ENCODE results near the gene GAS6. TPM values are rescaled to one million over a fixed set of nuclear protein-coding genes. Genes with fewer than 3 reads are reported as not detected.

The GAS6 gene
- polyA plus RNA-seq, 1 donor from 2014 or later = 52.4 TPM

- H3K36me3 ChIP-seq (ENCODE audit: insufficient read depth, low read length) = no peaks in the 10 kb centered on the region
- no peak overlapping the region for H3K4me2 ChIP-seq (ENCODE audit: low read length)
- no peak overlapping the region for H3K9ac ChIP-seq (ENCODE audit: low read length)
- no peaks in the 10 kb centered on the region for H3F3A ChIP-seq (ENCODE audit: insufficient read depth, low read length, poor library complexity, severe bottlenecking)
- H3K9me2 ChIP-seq (ENCODE audit: insufficient read depth, low read length) = no peaks in the 10 kb centered on the region
- no peaks in the 10 kb centered on the region for H3K27me3 ChIP-seq (ENCODE audit: insufficient read depth, low read depth, low read length)
- H3K27ac ChIP-seq (ENCODE audit: low read length) = no peak overlapping the region
- H3K4me3 ChIP-seq (ENCODE audit: low read length) = no peak overlapping the region
- H3K9me3 ChIP-seq (ENCODE audit: low read length) = no peaks in the 10 kb centered on the region
- no peaks in the 10 kb centered on the region for H4K20me1 ChIP-seq (ENCODE audit: insufficient read depth)
- TF ChIP-seq RAD21 (conservative IDR thresholded peaks at IDR 0.05) (no peak), EZH2 (IDR thresholded peaks at IDR 0.05; ENCODE audit: borderline replicate concordance, insufficient read depth, low read length, poor library complexity, severe bottlenecking) (no peak), EP300 (conservative IDR thresholded peaks at IDR 0.05; ENCODE audit: poor library complexity, severe bottlenecking) (no peak), POLR2AphosphoS5 (IDR thresholded peaks at IDR 0.05) (no peak), TAF1 (IDR thresholded peaks at IDR 0.05; ENCODE audit: low read depth) (no peak), SMC3 (conservative IDR thresholded peaks at IDR 0.05; ENCODE audit: poor library complexity) (no peak), MXI1 (conservative IDR thresholded peaks at IDR 0.05; ENCODE audit: poor library complexity, severe bottlenecking) (no peak)
- TF ChIP-seq, protein P1, sequence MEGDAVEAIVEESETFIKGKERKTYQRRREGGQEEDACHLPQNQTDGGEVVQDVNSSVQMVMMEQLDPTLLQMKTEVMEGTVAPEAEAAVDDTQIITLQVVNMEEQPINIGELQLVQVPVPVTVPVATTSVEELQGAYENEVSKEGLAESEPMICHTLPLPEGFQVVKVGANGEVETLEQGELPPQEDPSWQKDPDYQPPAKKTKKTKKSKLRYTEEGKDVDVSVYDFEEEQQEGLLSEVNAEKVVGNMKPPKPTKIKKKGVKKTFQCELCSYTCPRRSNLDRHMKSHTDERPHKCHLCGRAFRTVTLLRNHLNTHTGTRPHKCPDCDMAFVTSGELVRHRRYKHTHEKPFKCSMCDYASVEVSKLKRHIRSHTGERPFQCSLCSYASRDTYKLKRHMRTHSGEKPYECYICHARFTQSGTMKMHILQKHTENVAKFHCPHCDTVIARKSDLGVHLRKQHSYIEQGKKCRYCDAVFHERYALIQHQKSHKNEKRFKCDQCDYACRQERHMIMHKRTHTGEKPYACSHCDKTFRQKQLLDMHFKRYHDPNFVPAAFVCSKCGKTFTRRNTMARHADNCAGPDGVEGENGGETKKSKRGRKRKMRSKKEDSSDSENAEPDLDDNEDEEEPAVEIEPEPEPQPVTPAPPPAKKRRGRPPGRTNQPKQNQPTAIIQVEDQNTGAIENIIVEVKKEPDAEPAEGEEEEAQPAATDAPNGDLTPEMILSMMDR (IDR thresholded peaks at IDR 0.05; ENCODE audit: poor library complexity, severe bottlenecking) = no peak
- TF ChIP-seq, protein P2, sequence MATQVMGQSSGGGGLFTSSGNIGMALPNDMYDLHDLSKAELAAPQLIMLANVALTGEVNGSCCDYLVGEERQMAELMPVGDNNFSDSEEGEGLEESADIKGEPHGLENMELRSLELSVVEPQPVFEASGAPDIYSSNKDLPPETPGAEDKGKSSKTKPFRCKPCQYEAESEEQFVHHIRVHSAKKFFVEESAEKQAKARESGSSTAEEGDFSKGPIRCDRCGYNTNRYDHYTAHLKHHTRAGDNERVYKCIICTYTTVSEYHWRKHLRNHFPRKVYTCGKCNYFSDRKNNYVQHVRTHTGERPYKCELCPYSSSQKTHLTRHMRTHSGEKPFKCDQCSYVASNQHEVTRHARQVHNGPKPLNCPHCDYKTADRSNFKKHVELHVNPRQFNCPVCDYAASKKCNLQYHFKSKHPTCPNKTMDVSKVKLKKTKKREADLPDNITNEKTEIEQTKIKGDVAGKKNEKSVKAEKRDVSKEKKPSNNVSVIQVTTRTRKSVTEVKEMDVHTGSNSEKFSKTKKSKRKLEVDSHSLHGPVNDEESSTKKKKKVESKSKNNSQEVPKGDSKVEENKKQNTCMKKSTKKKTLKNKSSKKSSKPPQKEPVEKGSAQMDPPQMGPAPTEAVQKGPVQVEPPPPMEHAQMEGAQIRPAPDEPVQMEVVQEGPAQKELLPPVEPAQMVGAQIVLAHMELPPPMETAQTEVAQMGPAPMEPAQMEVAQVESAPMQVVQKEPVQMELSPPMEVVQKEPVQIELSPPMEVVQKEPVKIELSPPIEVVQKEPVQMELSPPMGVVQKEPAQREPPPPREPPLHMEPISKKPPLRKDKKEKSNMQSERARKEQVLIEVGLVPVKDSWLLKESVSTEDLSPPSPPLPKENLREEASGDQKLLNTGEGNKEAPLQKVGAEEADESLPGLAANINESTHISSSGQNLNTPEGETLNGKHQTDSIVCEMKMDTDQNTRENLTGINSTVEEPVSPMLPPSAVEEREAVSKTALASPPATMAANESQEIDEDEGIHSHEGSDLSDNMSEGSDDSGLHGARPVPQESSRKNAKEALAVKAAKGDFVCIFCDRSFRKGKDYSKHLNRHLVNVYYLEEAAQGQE (IDR thresholded peaks at IDR 0.05; ENCODE audit: borderline replicate concordance) = no peak
- H2AFZ ChIP-seq (ENCODE audit: low read depth, low read length) = no peak overlapping the region
- H3K79me2 ChIP-seq (replicated peaks; ENCODE audit: insufficient read depth, low read length) = no peaks in the 10 kb centered on the region
Measured at GRCh38 chr13:113905942-113906341, 42.1 kb upstream of the GAS6 start.

DNA sequence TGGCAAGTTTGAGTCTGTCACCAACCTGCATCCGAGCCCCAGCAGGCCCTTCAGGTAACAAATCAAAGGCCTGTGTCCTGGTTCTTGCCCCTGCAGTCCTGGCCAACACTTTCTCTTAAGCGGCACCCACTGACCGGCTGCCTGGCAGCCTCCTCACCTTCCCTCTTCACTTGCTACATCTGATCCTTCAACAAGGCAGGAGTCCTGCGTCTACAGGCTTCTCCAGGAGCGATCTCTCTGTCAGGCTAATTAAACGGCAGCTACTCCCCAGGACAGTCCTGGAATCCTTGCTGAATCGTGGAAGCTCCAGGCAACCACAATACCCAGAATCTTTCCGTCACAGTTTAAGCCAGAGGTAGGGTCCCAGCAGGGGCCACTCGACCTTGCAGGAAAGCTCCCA lies 41.1 kb upstream of the GAS6 start:
- H4K20me1 ChIP-seq (ENCODE audit: insufficient read depth) = no peaks in the 10 kb centered on the region
- H3F3A ChIP-seq (ENCODE audit: insufficient read depth, low read length, poor library complexity, severe bottlenecking) = no peaks in the 10 kb centered on the region
- no peak overlapping the region for H3K9ac ChIP-seq (ENCODE audit: low read length)
- H3K4me3 ChIP-seq (ENCODE audit: low read length) = no peak overlapping the region
- no peaks in the 10 kb centered on the region for H3K79me2 ChIP-seq (replicated peaks; ENCODE audit: insufficient read depth, low read length)
- H3K27ac ChIP-seq (ENCODE audit: low read length) = no peak overlapping the region
- no peak overlapping the region for H3K4me2 ChIP-seq (ENCODE audit: low read length)
- H3K9me3 ChIP-seq (ENCODE audit: low read length) = no peaks in the 10 kb centered on the region
- TF ChIP-seq, protein P1 (IDR thresholded peaks at IDR 0.05; ENCODE audit: poor library complexity, severe bottlenecking) = no peak
- no peak for TF ChIP-seq POLR2AphosphoS5 (IDR thresholded peaks at IDR 0.05)
- TF ChIP-seq TAF1 (IDR thresholded peaks at IDR 0.05; ENCODE audit: low read depth) = no peak
- TF ChIP-seq, protein P2 (IDR thresholded peaks at IDR 0.05; ENCODE audit: borderline replicate concordance) = no peak
- TF ChIP-seq SMC3 (conservative IDR thresholded peaks at IDR 0.05; ENCODE audit: poor library complexity) = no peak
- TF ChIP-seq EP300 (conservative IDR thresholded peaks at IDR 0.05; ENCODE audit: poor library complexity, severe bottlenecking) = no peak
- no peak for TF ChIP-seq EZH2 (IDR thresholded peaks at IDR 0.05; ENCODE audit: borderline replicate concordance, insufficient read depth, low read length, poor library complexity, severe bottlenecking)
- TF ChIP-seq MXI1 (conservative IDR thresholded peaks at IDR 0.05; ENCODE audit: poor library complexity, severe bottlenecking) = no peak
- no peaks in the 10 kb centered on the region for H3K9me2 ChIP-seq (ENCODE audit: insufficient read depth, low read length)
- H3K27me3 ChIP-seq (ENCODE audit: insufficient read depth, low read depth, low read length) = no peaks in the 10 kb centered on the region
- no peak overlapping the region for H2AFZ ChIP-seq (ENCODE audit: low read depth, low read length)
- H3K36me3 ChIP-seq (ENCODE audit: insufficient read depth, low read length) = no peaks in the 10 kb centered on the region
